HepG2 (cell line): ENCODE results near the gene CORO1C. TPM values are rescaled to one million over a fixed set of nuclear protein-coding genes. Genes with fewer than 3 reads are reported as not detected.

Experiments
- ATAC-seq: fragments of 200-7000 bp; cut with Tn5 transposase; 3 replicates; pipeline ENCODE4 v1.9.1; 2020; ENCODE audit warnings: mild to moderate bottlenecking, moderate library complexity
- BruUV-seq: library from RNA; stranded (reverse); fragments of 400-500 nt; replicated peaks from 2 replicates; lab custom pipeline; 2021; lab: Mats Ljungman, UMichigan
- CTCF ChIA-PET: fragments of 300-600 bp; formaldehyde crosslinking; extraction: SDS; loops from one replicate; lab custom pipeline; 2021; ENCODE audit warnings: low total read pairs, inconsistent platforms, low intra/inter-chr PET ratio; lab: Yijun Ruan, JAX
- POLR2A ChIA-PET: fragments of 350-600 bp; sonication (Branson Sonifier 250); formaldehyde crosslinking; loops from one replicate; lab custom pipeline; 2020; ENCODE audit warnings: antibody characterized with exemption, inconsistent platforms; lab: Yijun Ruan, JAX
- DNase-seq: peaks from one replicate; pipeline ENCODE4 v3.0.0-alpha.2; 2015; ENCODE audit warnings: low spot score
- FAIRE-seq: peaks from 3 replicates; lab custom pipeline; 2011; peaks lifted over from hg19 to GRCh38; lab: Jason Lieb, UNC
- H2AFZ ChIP-seq: one replicate; pipeline ENCODE4 v1.6.1; 2011; ENCODE audit warnings: low read length, inconsistent platforms
- H3K27ac ChIP-seq: fragments of 300-600 bp; 3 replicates; pipeline ENCODE4 v1.8.0; 2011; ENCODE audit warnings: mixed run types, mild to moderate bottlenecking, mixed read lengths, low read length, inconsistent platforms; ENCODE audit not compliant: insufficient read depth; ENCODE audit errors: extremely low read length
- H3K27me3 ChIP-seq, 2 experiments: fragments of 200-600 bp in 1 of 2; 2 replicates in 1 of 2; 3 replicates in 1 of 2; pipeline versions ENCODE4 v1.6.0 to v1.8.0; 2011; ENCODE audit warnings: low read length in 2 of 2, mild to moderate bottlenecking in 2 of 2, moderate library complexity in 2 of 2, inconsistent platforms in 1 of 2; ENCODE audit not compliant: insufficient read depth in 2 of 2, control insufficient read depth in 1 of 2
- H3K36me3 ChIP-seq, 2 experiments: fragments of 200-600 bp in 1 of 2; replicated peaks in 1 of 2; 2 replicates in 1 of 2; 3 replicates in 1 of 2; pipeline versions ENCODE4 v1.5.1 to v1.8.0; 2011; ENCODE audit warnings: low read length in 2 of 2, inconsistent platforms in 1 of 2; ENCODE audit not compliant: insufficient read depth in 2 of 2, control insufficient read depth in 1 of 2
- H3K4me1 ChIP-seq: 2 replicates; pipeline ENCODE4 v1.5.1; 2012; ENCODE audit warnings: low read length, inconsistent platforms; ENCODE audit not compliant: insufficient read depth
- H3K4me2 ChIP-seq: 2 replicates; pipeline ENCODE4 v1.6.0; 2011; ENCODE audit warnings: low read depth, low read length, inconsistent platforms
- H3K4me3 ChIP-seq, 3 experiments: fragments of 200-600 bp in 1 of 3; sonication (generic), shearing (Covaris generic) in 1 of 3; replicated peaks in 1 of 3; 2 replicates each; pipeline ENCODE4 v1.5.1; 2011 to 2016; ENCODE audit warnings: low read length in 3 of 3, inconsistent platforms in 2 of 3, low read depth in 2 of 3, mild to moderate bottlenecking in 2 of 3, control low read depth in 1 of 3, mixed read lengths in 1 of 3; ENCODE audit not compliant: insufficient read depth in 1 of 3
- H3K79me2 ChIP-seq: one replicate; pipeline ENCODE4 v1.6.1; 2011; ENCODE audit warnings: low read length, inconsistent platforms; ENCODE audit not compliant: insufficient read depth
- H3K9ac ChIP-seq: 2 replicates; pipeline ENCODE4 v1.6.0; 2011; ENCODE audit warnings: mild to moderate bottlenecking, low read depth, low read length, inconsistent platforms; ENCODE audit not compliant: insufficient read depth
- H3K9me3 ChIP-seq: 2 replicates; pipeline ENCODE4 v1.5.1; 2012; ENCODE audit warnings: mild to moderate bottlenecking, low read length
- H4K20me1 ChIP-seq: 2 replicates; pipeline ENCODE4 v1.6.0; 2011; ENCODE audit warnings: inconsistent platforms, mild to moderate bottlenecking, low read length, moderate library complexity; ENCODE audit not compliant: insufficient read depth
- HOXA5 ChIP-seq: sonication (generic); formaldehyde crosslinking; IDR thresholded peaks from 2 replicates; pipeline ENCODE4 v1.4.0; 2020; ENCODE audit warnings: missing genetic modification reagents
- PHF5A ChIP-seq: IDR thresholded peaks from one replicate; pipeline ENCODE4 v1.6.1; 2018; ENCODE audit warnings: low read depth, missing genetic modification reagents; ENCODE audit not compliant: unreplicated experiment
- ZBTB8A ChIP-seq: sonication (generic); formaldehyde crosslinking; IDR thresholded peaks from 2 replicates; pipeline ENCODE4 v1.4.0; 2020; ENCODE audit warnings: mild to moderate bottlenecking, low read depth, missing genetic modification reagents, borderline replicate concordance
- ZNF460 ChIP-seq: sonication (generic); formaldehyde crosslinking; IDR thresholded peaks from 2 replicates; pipeline ENCODE4 v1.5.1; 2020; ENCODE audit warnings: missing genetic modification reagents, mild to moderate bottlenecking, borderline replicate concordance
- ZNF891 ChIP-seq: sonication (generic); formaldehyde crosslinking; IDR thresholded peaks from 2 replicates; pipeline ENCODE4 v1.5.0; 2020; ENCODE audit warnings: mild to moderate bottlenecking, missing genetic modification reagents
- WGBS: methylation state at CpG from one replicate; pipeline ENCODE4 v1.1.6; 2017; ENCODE audit warnings: low lambda C conversion rate; 5-methylcytosine and 5-hydroxymethylcytosine counted together
- in situ Hi-C: cut with HindIII; loops from 2 replicates; pipeline ENCODE4 v1.10.0; 2017; ENCODE audit warnings: low pct_unique_long_range_greater_than_20kb; ENCODE audit not compliant: extremely low pct_ligation_motif_present
- intact Hi-C: fragments of 100-400 bp; cut with micrococcal nuclease; formaldehyde crosslinking; loops from one replicate; pipeline ENCODE4 v1.10.0; 2022; ENCODE audit not compliant: unreplicated experiment
- polyA plus RNA-seq, 8 experiments: library from polyadenylated mRNA; depleted of rRNA in 3 of 8; stranded (reverse) in 7 of 8; unstranded in 1 of 8; fragments of >200 nt; fragmentation: Illumina TruSeq in 4 of 8; extraction: Trizol in 4 of 8; gene quantifications; 2 replicates each; pipeline versions ENCODE4 v1.2.1 to v1.2.3, GENCODE V29; 2011 to 2016; ENCODE audit warnings: low read depth in 4 of 8, missing spikeins in 1 of 8, mixed read lengths in 1 of 8; ENCODE audit not compliant: insufficient read depth in 1 of 8
- total RNA-seq, 5 experiments: library from RNA; depleted of rRNA; stranded (reverse); fragments of >200 nt; fragmentation: Illumina TruSeq; extraction: Trizol; gene quantifications; 2 replicates each; pipeline ENCODE4 v1.2.3, GENCODE V29; 2016; ENCODE audit warnings: low read depth in 1 of 5
- TF ChIP-seq, protein P1 (sequence below): sonication (generic); formaldehyde crosslinking; IDR thresholded peaks from 2 replicates; pipeline ENCODE4 v1.8.0; 2022; ENCODE audit warnings: mild to moderate bottlenecking, missing genetic modification reagents, moderate library complexity
- TF ChIP-seq, protein P2 (sequence below): sonication (generic); formaldehyde crosslinking; IDR thresholded peaks from 2 replicates; pipeline ENCODE4 v1.9.0; 2021; ENCODE audit warnings: mild to moderate bottlenecking, missing genetic modification reagents

CORO1C gene
- total and polyA plus RNA-seq, 2 of the 13 experiments (the other 11 are each of a cell fraction or from before 2014, with no cell fraction given) = 73.7 to 131 TPM

DNA sequence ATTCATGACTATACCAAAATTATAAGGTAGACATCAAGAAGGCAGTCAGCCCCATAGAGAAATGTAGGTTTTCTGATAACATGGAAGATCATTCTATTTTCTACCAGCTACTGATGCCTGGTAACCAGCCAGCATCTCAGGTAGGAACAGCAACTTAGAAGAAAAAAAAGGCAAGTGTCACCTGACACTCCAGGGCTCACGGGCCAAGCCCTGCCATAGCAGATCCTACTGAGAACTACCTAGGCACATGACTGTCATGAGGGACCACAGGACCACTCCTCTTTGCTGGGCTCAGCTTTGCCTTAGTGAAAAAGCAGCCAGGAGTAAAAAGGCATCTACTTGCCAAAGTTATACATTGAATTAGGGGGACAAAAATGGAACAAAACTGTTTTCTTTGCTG, 33.4 kb downstream of the CORO1C start:
- intact Hi-C loops = no loop called here
- no peak for ATAC-seq
- peaks cover 86% of the 10 kb centered on the region for H3K79me2 ChIP-seq

More for the DNA sequence above, 33.4 kb downstream of the CORO1C start:
- no peak overlapping the region for H3K9ac ChIP-seq
- DNase-seq (no peak), FAIRE-seq (no peak)
- H3K36me3 ChIP-seq = peaks cover 25 to 78% of the 10 kb centered on the region in 2 experiments
- ChIA-PET POLR2A (no interaction called here), CTCF (no interaction called here)
- TF ChIP-seq, protein P1, sequence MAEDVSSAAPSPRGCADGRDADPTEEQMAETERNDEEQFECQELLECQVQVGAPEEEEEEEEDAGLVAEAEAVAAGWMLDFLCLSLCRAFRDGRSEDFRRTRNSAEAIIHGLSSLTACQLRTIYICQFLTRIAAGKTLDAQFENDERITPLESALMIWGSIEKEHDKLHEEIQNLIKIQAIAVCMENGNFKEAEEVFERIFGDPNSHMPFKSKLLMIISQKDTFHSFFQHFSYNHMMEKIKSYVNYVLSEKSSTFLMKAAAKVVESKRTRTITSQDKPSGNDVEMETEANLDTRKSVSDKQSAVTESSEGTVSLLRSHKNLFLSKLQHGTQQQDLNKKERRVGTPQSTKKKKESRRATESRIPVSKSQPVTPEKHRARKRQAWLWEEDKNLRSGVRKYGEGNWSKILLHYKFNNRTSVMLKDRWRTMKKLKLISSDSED = no peak
- no peak for TF ChIP-seq ZBTB8A (CRISPR knock-in tag)
- TF ChIP-seq, protein P2, sequence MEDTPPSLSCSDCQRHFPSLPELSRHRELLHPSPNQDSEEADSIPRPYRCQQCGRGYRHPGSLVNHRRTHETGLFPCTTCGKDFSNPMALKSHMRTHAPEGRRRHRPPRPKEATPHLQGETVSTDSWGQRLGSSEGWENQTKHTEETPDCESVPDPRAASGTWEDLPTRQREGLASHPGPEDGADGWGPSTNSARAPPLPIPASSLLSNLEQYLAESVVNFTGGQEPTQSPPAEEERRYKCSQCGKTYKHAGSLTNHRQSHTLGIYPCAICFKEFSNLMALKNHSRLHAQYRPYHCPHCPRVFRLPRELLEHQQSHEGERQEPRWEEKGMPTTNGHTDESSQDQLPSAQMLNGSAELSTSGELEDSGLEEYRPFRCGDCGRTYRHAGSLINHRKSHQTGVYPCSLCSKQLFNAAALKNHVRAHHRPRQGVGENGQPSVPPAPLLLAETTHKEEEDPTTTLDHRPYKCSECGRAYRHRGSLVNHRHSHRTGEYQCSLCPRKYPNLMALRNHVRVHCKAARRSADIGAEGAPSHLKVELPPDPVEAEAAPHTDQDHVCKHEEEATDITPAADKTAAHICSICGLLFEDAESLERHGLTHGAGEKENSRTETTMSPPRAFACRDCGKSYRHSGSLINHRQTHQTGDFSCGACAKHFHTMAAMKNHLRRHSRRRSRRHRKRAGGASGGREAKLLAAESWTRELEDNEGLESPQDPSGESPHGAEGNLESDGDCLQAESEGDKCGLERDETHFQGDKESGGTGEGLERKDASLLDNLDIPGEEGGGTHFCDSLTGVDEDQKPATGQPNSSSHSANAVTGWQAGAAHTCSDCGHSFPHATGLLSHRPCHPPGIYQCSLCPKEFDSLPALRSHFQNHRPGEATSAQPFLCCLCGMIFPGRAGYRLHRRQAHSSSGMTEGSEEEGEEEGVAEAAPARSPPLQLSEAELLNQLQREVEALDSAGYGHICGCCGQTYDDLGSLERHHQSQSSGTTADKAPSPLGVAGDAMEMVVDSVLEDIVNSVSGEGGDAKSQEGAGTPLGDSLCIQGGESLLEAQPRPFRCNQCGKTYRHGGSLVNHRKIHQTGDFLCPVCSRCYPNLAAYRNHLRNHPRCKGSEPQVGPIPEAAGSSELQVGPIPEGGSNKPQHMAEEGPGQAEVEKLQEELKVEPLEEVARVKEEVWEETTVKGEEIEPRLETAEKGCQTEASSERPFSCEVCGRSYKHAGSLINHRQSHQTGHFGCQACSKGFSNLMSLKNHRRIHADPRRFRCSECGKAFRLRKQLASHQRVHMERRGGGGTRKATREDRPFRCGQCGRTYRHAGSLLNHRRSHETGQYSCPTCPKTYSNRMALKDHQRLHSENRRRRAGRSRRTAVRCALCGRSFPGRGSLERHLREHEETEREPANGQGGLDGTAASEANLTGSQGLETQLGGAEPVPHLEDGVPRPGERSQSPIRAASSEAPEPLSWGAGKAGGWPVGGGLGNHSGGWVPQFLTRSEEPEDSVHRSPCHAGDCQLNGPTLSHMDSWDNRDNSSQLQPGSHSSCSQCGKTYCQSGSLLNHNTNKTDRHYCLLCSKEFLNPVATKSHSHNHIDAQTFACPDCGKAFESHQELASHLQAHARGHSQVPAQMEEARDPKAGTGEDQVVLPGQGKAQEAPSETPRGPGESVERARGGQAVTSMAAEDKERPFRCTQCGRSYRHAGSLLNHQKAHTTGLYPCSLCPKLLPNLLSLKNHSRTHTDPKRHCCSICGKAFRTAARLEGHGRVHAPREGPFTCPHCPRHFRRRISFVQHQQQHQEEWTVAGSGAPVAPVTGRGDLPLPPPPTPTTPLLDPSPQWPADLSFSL = no peak
- TF ChIP-seq ZNF891 (CRISPR knock-in tag) = no peak
- TF ChIP-seq PHF5A (CRISPR knock-in tag) = no peak
- no peak for TF ChIP-seq ZNF460
- TF ChIP-seq HOXA5 (CRISPR knock-in tag) = no peak
- WGBS = 100% methylated on average over 1 of the region's 1 CpG
- in situ Hi-C loops = no loop called here
- H3K9me3 ChIP-seq = no peaks in the 10 kb centered on the region
- no peak overlapping the region for H3K4me3 ChIP-seq
- no TSS peak for BruUV-seq
- H3K27me3 ChIP-seq = no peaks in the 10 kb centered on the region
- H4K20me1 ChIP-seq = no peaks in the 10 kb centered on the region
- no peak overlapping the region for H2AFZ ChIP-seq
- H3K27ac ChIP-seq = no peak overlapping the region
- no peak overlapping the region for H3K4me2 ChIP-seq
- H3K4me1 ChIP-seq = peaks cover 19% of the 10 kb centered on the region
